HCT116 (cell line): Measurements from ENCODE around the gene DCST2. TPM values are rescaled to one million over a fixed set of nuclear protein-coding genes. Genes with fewer than 3 reads are reported as not detected.

Experiments used
- ATAC-seq: fragments of 200-7000 bp; cut with Tn5 transposase; 2 replicates; pipeline ENCODE4 v1.9.1; 2020; ENCODE audit warnings: mild to moderate bottlenecking, moderate library complexity
- BruUV-seq: library from RNA; stranded (reverse); fragments of 400-500 nt; replicated peaks from 2 replicates; lab custom pipeline; 2021; lab: Mats Ljungman, UMichigan
- CTCF ChIA-PET: fragments of 300-600 bp; sonication (Branson Sonifier 250); formaldehyde crosslinking; loops from one replicate; lab custom pipeline; 2021; ENCODE audit warnings: antibody characterized with exemption; lab: Charles Lee
- POLR2A ChIA-PET: fragments of 300-600, 350-600 bp; sonication (Branson Sonifier 250); formaldehyde crosslinking; loops from one replicate; lab custom pipeline; 2021; ENCODE audit warnings: antibody characterized with exemption; lab: Charles Lee
- RAD21 ChIA-PET, 2 experiments: fragments of 300-600 bp; sonication (Branson Sonifier 250); formaldehyde crosslinking; loops; one replicate each; lab custom pipeline; 2023; ENCODE audit warnings: low total read pairs in 2 of 2; ENCODE audit not compliant: uncharacterized antibody in 2 of 2, unreplicated experiment in 2 of 2, low non-redundant PET in 1 of 2; lab: Charles Lee
- DNase-seq: peaks from one replicate; pipeline ENCODE4 v3.0.0-alpha.2; 2010; ENCODE audit warnings: low read depth, low spot score
- H2AFZ ChIP-seq: fragments of 200-600 bp; shearing (Covaris generic), sonication (generic); 2 replicates; pipeline ENCODE4 v1.6.1; 2017; ENCODE audit warnings: low read depth, mixed run types, mixed read lengths, antibody characterized with exemption, low read length; ENCODE audit not compliant: poor library complexity, severe bottlenecking
- H3K27ac ChIP-seq: 2 replicates; pipeline ENCODE4 v1.5.1; 2012; ENCODE audit warnings: low read depth, low read length
- H3K27me3 ChIP-seq: fragments of 200-600 bp; sonication (generic); 2 replicates; pipeline ENCODE4 v1.6.1; 2016; ENCODE audit warnings: mixed run types, low read length, mixed read lengths; ENCODE audit not compliant: insufficient read depth
- H3K36me3 ChIP-seq, 2 experiments: fragments of 200-500 bp in 1 of 2; fragments of 200-600 bp in 1 of 2; sonication (Bioruptor generic) in 1 of 2; sonication (generic) in 1 of 2; 2 replicates each; pipeline versions ENCODE4 v1.5.1 to v1.6.1; 2014 to 2016; ENCODE audit warnings: low read length in 2 of 2, inconsistent platforms in 1 of 2, mixed read lengths in 1 of 2, mixed run types in 1 of 2; ENCODE audit not compliant: insufficient read depth in 2 of 2, control insufficient read depth in 1 of 2
- H3K4me1 ChIP-seq, 2 experiments: fragments of 200-600 bp in 1 of 2; sonication (generic) in 1 of 2; 2 replicates each; pipeline versions ENCODE4 v1.5.1 to v1.6.1; 2012 to 2017; ENCODE audit warnings: low read length in 2 of 2, inconsistent platforms in 1 of 2, mild to moderate bottlenecking in 1 of 2, mixed read lengths in 1 of 2, mixed run types in 1 of 2, moderate library complexity in 1 of 2; ENCODE audit not compliant: insufficient read depth in 2 of 2, control insufficient read depth in 1 of 2
- H3K4me2 ChIP-seq: fragments of 200-600 bp; sonication (generic); 2 replicates; pipeline ENCODE4 v1.6.1; 2017; ENCODE audit warnings: mixed run types, low read length, mixed read lengths
- H3K4me3 ChIP-seq, 2 experiments: fragments of 200-600 bp in 1 of 2; sonication (generic) in 1 of 2; replicated peaks in 1 of 2; 2 replicates each; pipeline ENCODE4 v1.5.1; 2011 to 2016; ENCODE audit warnings: low read length in 2 of 2, control low read depth in 1 of 2, low read depth in 1 of 2, mild to moderate bottlenecking in 1 of 2, mixed read lengths in 1 of 2, mixed run types in 1 of 2
- H3K79me2 ChIP-seq: fragments of 200-600 bp; sonication (generic); 2 replicates; pipeline ENCODE4 v1.6.1; 2017; ENCODE audit warnings: mild to moderate bottlenecking, mixed run types, low read length, moderate library complexity, mixed read lengths; ENCODE audit not compliant: insufficient read depth
- H3K9ac ChIP-seq: fragments of 200-600 bp; sonication (generic); 2 replicates; pipeline ENCODE4 v1.6.1; 2016; ENCODE audit warnings: low read length, mixed read lengths
- H3K9me2 ChIP-seq: fragments of 200-600 bp; sonication (generic), shearing (Covaris generic); 2 replicates; pipeline ENCODE4 v1.6.1; 2017; ENCODE audit warnings: mixed run types, mild to moderate bottlenecking, moderate library complexity; ENCODE audit not compliant: insufficient read depth
- H3K9me3 ChIP-seq, 2 experiments: fragments of 200-500 bp in 1 of 2; fragments of 200-600 bp in 1 of 2; sonication (Bioruptor generic) in 1 of 2; sonication (generic) in 1 of 2; 2 replicates each; pipeline ENCODE4 v1.6.1; 2014 to 2017; ENCODE audit warnings: low read length in 2 of 2, mixed read lengths in 2 of 2, inconsistent platforms in 1 of 2, low read depth in 1 of 2, mild to moderate bottlenecking in 1 of 2, mixed run types in 1 of 2, moderate library complexity in 1 of 2; ENCODE audit not compliant: control insufficient read depth in 1 of 2, insufficient read depth in 1 of 2
- H4K20me1 ChIP-seq: fragments of 200-600 bp; sonication (generic), shearing (Covaris generic); 2 replicates; pipeline ENCODE4 v1.6.1; 2017; ENCODE audit warnings: mixed run types, mild to moderate bottlenecking, moderate library complexity; ENCODE audit not compliant: insufficient read depth
- CBX3 ChIP-seq: IDR thresholded peaks from 2 replicates; pipeline ENCODE4 v1.6.1; 2012; ENCODE audit warnings: low read depth
- CEBPB ChIP-seq: IDR thresholded peaks from 2 replicates; pipeline ENCODE4 v1.6.1; 2012; ENCODE audit warnings: low read depth
- EZH2 ChIP-seq: fragments of 200-600 bp; sonication (generic); IDR thresholded peaks from 2 replicates; pipeline ENCODE4 v1.6.1; 2017; ENCODE audit warnings: antibody characterized with exemption, mixed run types
- EZH2phosphoT487 ChIP-seq: fragments of 200-600 bp; IDR thresholded peaks from 2 replicates; pipeline ENCODE4 v1.6.1; 2018; ENCODE audit warnings: antibody characterized with exemption, borderline replicate concordance
- FOSL1 ChIP-seq: IDR thresholded peaks from 2 replicates; pipeline ENCODE4 v1.6.1; 2012; ENCODE audit warnings: low read depth
- POLR2A ChIP-seq: IDR thresholded peaks from 2 replicates; pipeline ENCODE4 v1.7.0; 2011; ENCODE audit warnings: borderline replicate concordance; ENCODE audit not compliant: insufficient read depth, insufficient read length; ENCODE audit errors: extremely low read depth
- RAD21 ChIP-seq: IDR thresholded peaks from 2 replicates; pipeline ENCODE4 v1.6.1; 2012; ENCODE audit warnings: low read depth, mild to moderate bottlenecking
- SIN3A ChIP-seq: IDR thresholded peaks from 2 replicates; pipeline ENCODE4 v1.6.1; 2012; ENCODE audit warnings: low read depth
- SRF ChIP-seq: IDR thresholded peaks from 2 replicates; pipeline ENCODE4 v1.6.1; 2012; ENCODE audit warnings: low read depth
- TCF7L2 ChIP-seq: IDR thresholded peaks from 2 replicates; pipeline ENCODE4 v1.7.0; 2011; ENCODE audit warnings: borderline replicate concordance, inconsistent platforms; ENCODE audit not compliant: insufficient read depth, insufficient read length; ENCODE audit errors: extremely low read depth
- YY1 ChIP-seq: IDR thresholded peaks from 2 replicates; pipeline ENCODE4 v1.6.1; 2011; ENCODE audit warnings: low read length, low read depth, moderate library complexity, mild to moderate bottlenecking; ENCODE audit not compliant: insufficient replicate concordance; ENCODE audit errors: extremely low read depth
- ZFX ChIP-seq: fragments of 450-650 bp; IDR thresholded peaks from 2 replicates; pipeline ENCODE4 v1.6.1; 2017
- ZNF274 ChIP-seq: fragments of 200-500 bp; sonication (Bioruptor generic); IDR thresholded peaks from 2 replicates; pipeline ENCODE4 v1.6.1; 2014; ENCODE audit warnings: mild to moderate bottlenecking, low read depth, low read length, inconsistent platforms
- intact Hi-C: fragments of 100-400 bp; cut with micrococcal nuclease; formaldehyde crosslinking; loops from 2 replicates; pipeline ENCODE4 v1.10.0; 2022
- total RNA-seq: library from RNA; stranded (reverse); gene quantifications from one replicate; pipeline ENCODE4 v1.2.1, GENCODE V29; 2021; ENCODE audit not compliant: unreplicated experiment
- TF ChIP-seq, protein P1 (sequence below): IDR thresholded peaks from 2 replicates; pipeline ENCODE4 v1.6.1; 2012; ENCODE audit warnings: low read depth
- TF ChIP-seq, protein P2 (sequence below): IDR thresholded peaks from 2 replicates; pipeline ENCODE4 v1.6.1; 2012
- TF ChIP-seq, protein P3 (sequence below), 3 experiments: fragments of 200-600 bp in 1 of 3; sonication (generic) in 1 of 3; IDR thresholded peaks in 2 of 3; conservative IDR thresholded peaks in 1 of 3; 2 replicates each; pipeline ENCODE4 v1.5.1; 2012 to 2017; ENCODE audit warnings: low read depth in 2 of 3, low read length in 2 of 3, antibody characterized with exemption in 1 of 3, borderline replicate concordance in 1 of 3, control low read depth in 1 of 3, mild to moderate bottlenecking in 1 of 3, mixed read lengths in 1 of 3, mixed run types in 1 of 3, moderate library complexity in 1 of 3; ENCODE audit not compliant: insufficient read depth in 1 of 3
- TF ChIP-seq, protein P4 (sequence below): IDR thresholded peaks from 2 replicates; pipeline ENCODE4 v1.6.1; 2011; ENCODE audit warnings: mild to moderate bottlenecking, low read length, moderate library complexity; ENCODE audit not compliant: insufficient replicate concordance; ENCODE audit errors: extremely low read depth
- TF ChIP-seq, protein P5 (sequence below): IDR thresholded peaks from 2 replicates; pipeline ENCODE4 v1.6.1; 2012

The DCST2 gene
- total RNA-seq, 1 experiment from 2014 or later = 2.0 TPM

DNA sequence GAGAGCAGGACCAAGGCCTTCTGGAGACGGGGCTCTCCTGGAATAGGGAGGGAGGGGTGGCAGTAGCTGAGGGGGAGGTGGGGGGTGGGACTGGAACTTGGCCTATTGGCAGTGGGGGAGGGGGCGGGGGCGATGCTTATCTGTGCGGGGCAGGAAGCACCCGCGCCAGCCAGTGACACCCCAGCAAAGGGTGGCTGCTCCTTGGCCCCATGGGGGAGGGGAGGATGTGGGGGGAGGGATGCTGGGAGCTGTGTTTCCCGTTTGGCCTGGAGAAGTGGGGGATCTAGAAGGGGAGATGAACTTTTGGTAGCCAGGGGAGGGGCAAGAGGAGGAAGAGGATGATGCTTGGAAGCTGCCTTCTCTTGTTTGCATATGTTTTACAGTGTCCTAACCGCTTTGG lies 19.9 kb downstream of the DCST2 start:
- ChIA-PET POLR2A (no interaction called here), RAD21 (no interaction called here), CTCF (no interaction called here)
- no peaks in the 10 kb centered on the region for H4K20me1 ChIP-seq
- intact Hi-C loops = no loop called here
- no peak overlapping the region for H2AFZ ChIP-seq
- no peak overlapping the region for H3K27ac ChIP-seq
- no peak overlapping the region for H3K4me3 ChIP-seq
- no peak overlapping the region for H3K4me2 ChIP-seq
- H3K9me2 ChIP-seq = no peaks in the 10 kb centered on the region
- no peak for ATAC-seq
- no peak for TF ChIP-seq CBX3
- TF ChIP-seq, protein P1, sequence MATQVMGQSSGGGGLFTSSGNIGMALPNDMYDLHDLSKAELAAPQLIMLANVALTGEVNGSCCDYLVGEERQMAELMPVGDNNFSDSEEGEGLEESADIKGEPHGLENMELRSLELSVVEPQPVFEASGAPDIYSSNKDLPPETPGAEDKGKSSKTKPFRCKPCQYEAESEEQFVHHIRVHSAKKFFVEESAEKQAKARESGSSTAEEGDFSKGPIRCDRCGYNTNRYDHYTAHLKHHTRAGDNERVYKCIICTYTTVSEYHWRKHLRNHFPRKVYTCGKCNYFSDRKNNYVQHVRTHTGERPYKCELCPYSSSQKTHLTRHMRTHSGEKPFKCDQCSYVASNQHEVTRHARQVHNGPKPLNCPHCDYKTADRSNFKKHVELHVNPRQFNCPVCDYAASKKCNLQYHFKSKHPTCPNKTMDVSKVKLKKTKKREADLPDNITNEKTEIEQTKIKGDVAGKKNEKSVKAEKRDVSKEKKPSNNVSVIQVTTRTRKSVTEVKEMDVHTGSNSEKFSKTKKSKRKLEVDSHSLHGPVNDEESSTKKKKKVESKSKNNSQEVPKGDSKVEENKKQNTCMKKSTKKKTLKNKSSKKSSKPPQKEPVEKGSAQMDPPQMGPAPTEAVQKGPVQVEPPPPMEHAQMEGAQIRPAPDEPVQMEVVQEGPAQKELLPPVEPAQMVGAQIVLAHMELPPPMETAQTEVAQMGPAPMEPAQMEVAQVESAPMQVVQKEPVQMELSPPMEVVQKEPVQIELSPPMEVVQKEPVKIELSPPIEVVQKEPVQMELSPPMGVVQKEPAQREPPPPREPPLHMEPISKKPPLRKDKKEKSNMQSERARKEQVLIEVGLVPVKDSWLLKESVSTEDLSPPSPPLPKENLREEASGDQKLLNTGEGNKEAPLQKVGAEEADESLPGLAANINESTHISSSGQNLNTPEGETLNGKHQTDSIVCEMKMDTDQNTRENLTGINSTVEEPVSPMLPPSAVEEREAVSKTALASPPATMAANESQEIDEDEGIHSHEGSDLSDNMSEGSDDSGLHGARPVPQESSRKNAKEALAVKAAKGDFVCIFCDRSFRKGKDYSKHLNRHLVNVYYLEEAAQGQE = no peak
- TF ChIP-seq, protein P2, sequence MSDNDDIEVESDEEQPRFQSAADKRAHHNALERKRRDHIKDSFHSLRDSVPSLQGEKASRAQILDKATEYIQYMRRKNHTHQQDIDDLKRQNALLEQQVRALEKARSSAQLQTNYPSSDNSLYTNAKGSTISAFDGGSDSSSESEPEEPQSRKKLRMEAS = no peak
- no peak for TF ChIP-seq TCF7L2
- no peak for TF ChIP-seq EZH2phosphoT487
- no peak for TF ChIP-seq ZFX
- no peak for TF ChIP-seq RAD21
- TF ChIP-seq ZNF274 = no peak
- TF ChIP-seq SRF = no peak
- no peak for TF ChIP-seq POLR2A
- no peak for TF ChIP-seq SIN3A
- no peak for TF ChIP-seq FOSL1
- no peak for TF ChIP-seq YY1
- TF ChIP-seq, protein P3, sequence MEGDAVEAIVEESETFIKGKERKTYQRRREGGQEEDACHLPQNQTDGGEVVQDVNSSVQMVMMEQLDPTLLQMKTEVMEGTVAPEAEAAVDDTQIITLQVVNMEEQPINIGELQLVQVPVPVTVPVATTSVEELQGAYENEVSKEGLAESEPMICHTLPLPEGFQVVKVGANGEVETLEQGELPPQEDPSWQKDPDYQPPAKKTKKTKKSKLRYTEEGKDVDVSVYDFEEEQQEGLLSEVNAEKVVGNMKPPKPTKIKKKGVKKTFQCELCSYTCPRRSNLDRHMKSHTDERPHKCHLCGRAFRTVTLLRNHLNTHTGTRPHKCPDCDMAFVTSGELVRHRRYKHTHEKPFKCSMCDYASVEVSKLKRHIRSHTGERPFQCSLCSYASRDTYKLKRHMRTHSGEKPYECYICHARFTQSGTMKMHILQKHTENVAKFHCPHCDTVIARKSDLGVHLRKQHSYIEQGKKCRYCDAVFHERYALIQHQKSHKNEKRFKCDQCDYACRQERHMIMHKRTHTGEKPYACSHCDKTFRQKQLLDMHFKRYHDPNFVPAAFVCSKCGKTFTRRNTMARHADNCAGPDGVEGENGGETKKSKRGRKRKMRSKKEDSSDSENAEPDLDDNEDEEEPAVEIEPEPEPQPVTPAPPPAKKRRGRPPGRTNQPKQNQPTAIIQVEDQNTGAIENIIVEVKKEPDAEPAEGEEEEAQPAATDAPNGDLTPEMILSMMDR (IDR thresholded peaks at IDR 0.05 in 2 of 3, conservative IDR thresholded peaks at IDR 0.05 in 1 of 3; ENCODE audit: borderline replicate concordance in 1 of 3, insufficient read depth in 1 of 3, low read depth in 2 of 3, low read length in 2 of 3) = no peak
- TF ChIP-seq, protein P4, sequence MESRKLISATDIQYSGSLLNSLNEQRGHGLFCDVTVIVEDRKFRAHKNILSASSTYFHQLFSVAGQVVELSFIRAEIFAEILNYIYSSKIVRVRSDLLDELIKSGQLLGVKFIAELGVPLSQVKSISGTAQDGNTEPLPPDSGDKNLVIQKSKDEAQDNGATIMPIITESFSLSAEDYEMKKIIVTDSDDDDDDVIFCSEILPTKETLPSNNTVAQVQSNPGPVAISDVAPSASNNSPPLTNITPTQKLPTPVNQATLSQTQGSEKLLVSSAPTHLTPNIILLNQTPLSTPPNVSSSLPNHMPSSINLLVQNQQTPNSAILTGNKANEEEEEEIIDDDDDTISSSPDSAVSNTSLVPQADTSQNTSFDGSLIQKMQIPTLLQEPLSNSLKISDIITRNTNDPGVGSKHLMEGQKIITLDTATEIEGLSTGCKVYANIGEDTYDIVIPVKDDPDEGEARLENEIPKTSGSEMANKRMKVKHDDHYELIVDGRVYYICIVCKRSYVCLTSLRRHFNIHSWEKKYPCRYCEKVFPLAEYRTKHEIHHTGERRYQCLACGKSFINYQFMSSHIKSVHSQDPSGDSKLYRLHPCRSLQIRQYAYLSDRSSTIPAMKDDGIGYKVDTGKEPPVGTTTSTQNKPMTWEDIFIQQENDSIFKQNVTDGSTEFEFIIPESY = no peak
- TF ChIP-seq EZH2 = no peak
- TF ChIP-seq, protein P5, sequence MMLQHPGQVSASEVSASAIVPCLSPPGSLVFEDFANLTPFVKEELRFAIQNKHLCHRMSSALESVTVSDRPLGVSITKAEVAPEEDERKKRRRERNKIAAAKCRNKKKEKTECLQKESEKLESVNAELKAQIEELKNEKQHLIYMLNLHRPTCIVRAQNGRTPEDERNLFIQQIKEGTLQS = no peak
- no peak for TF ChIP-seq CEBPB
- no TSS peak for BruUV-seq
- no peak for DNase-seq
- H3K27me3 ChIP-seq = no peaks in the 10 kb centered on the region
- H3K4me1 ChIP-seq = peaks cover 24 to 61% of the 10 kb centered on the region in 2 experiments
- no peaks in the 10 kb centered on the region for H3K9me3 ChIP-seq
- peaks cover 12 to 27% of the 10 kb centered on the region in 2 experiments; a peak in 3 of 4 replicates for H3K36me3 ChIP-seq
- no peak overlapping the region for H3K9ac ChIP-seq
- H3K79me2 ChIP-seq = peaks cover 42% of the 10 kb centered on the region; the same call in 1 of the 2 replicates
